ENCODE results near the gene PSMC6.

- TF ChIP-seq POLR2A (IDR thresholded peaks at IDR 0.05) (no peak), CTCF (IDR thresholded peaks at IDR 0.05) (no peak)
Measured at GRCh38 chr14:52738409-52738808, 31.4 kb downstream of the PSMC6 start.

Data from tibial nerve (tissue), 3 donors.